Measurements from ENCODE around the gene DYNLT4. TPM values are rescaled to one million over a fixed set of nuclear protein-coding genes. Genes with fewer than 3 reads are reported as not detected.

The DYNLT4 gene
- total RNA-seq, 1 experiment from 2014 or later = 0.54 TPM

GRCh38 chr1:44835738-44836675 lies 28.9 kb upstream of the DYNLT4 start:
- Histone ChIP-seq H3K27me3 (replicated peaks; ENCODE audit: insufficient read depth, low read depth, low read length, poor library complexity) (no peaks in the 10 kb centered on the region), H3K4me3 (ENCODE audit: low read depth, low read length, poor library complexity, severe bottlenecking) (no peak overlapping the region), H3K4me1 (ENCODE audit: insufficient read depth, low read length, poor library complexity, severe bottlenecking) (peaks cover 8% of the 10 kb centered on the region), H3K27ac (ENCODE audit: low read depth, low read length, poor library complexity, severe bottlenecking) (no peak overlapping the region), H3K36me3 (ENCODE audit: insufficient read depth, low read length, poor library complexity, severe bottlenecking) (no peaks in the 10 kb centered on the region), H3K9me3 (ENCODE audit: low read depth, low read length, poor library complexity, severe bottlenecking) (no peaks in the 10 kb centered on the region)
- CTCF ChIA-PET = interaction anchor here (0.9 kb wide), 1 partner anchor 36 kb away, joined by 3 read pairs; the partner anchor contains the start of gene PLK3
- DNase-seq (ENCODE audit: low spot score) = peak; percentile 82
- POLR2A ChIA-PET (ENCODE audit: low non-redundant PET) = no interaction called here
- intact Hi-C loops (cut with micrococcal nuclease; ENCODE audit: unreplicated experiment) = loop anchor here (5.0 to 10.0 kb wide), 2 partner anchors 149 to 466 kb away; partner anchors contain the start of gene EIF2B3
- TF ChIP-seq EZH2 (IDR thresholded peaks at IDR 0.05; ENCODE audit: borderline replicate concordance, low read depth, low read length, poor library complexity, severe bottlenecking) = no peak
- TF ChIP-seq CTCF (conservative IDR thresholded peaks at IDR 0.05; ENCODE audit: low read depth, low read length) = peak; percentile 93
- no TSS peak for BruUV-seq (replicated peaks)

- ChIA-PET CTCF (interaction anchor here (0.6 kb wide), 1 partner anchor 37 kb away, joined by 4 read pairs; no protein-coding TSS in a partner anchor), POLR2A (ENCODE audit: low non-redundant PET) (no interaction called here)
- no peaks in the 10 kb centered on the region for H3K9me3 ChIP-seq (ENCODE audit: low read depth, low read length, poor library complexity, severe bottlenecking)
- intact Hi-C loops (cut with micrococcal nuclease; ENCODE audit: unreplicated experiment) = loop anchor here (10.0 kb wide), 1 partner anchor 150 kb away; the partner anchor contains the start of gene EIF2B3
- DNase-seq (ENCODE audit: low spot score) = no peak
- H3K27ac ChIP-seq (ENCODE audit: low read depth, low read length, poor library complexity, severe bottlenecking) = no peak overlapping the region
- TF ChIP-seq EZH2 (IDR thresholded peaks at IDR 0.05; ENCODE audit: borderline replicate concordance, low read depth, low read length, poor library complexity, severe bottlenecking) = no peak
- no peak for TF ChIP-seq CTCF (conservative IDR thresholded peaks at IDR 0.05; ENCODE audit: low read depth, low read length)
- BruUV-seq (replicated peaks) = no TSS peak
- H3K27me3 ChIP-seq (replicated peaks; ENCODE audit: insufficient read depth, low read depth, low read length, poor library complexity) = no peaks in the 10 kb centered on the region
- H3K4me3 ChIP-seq (ENCODE audit: low read depth, low read length, poor library complexity, severe bottlenecking) = no peak overlapping the region
- H3K4me1 ChIP-seq (ENCODE audit: insufficient read depth, low read length, poor library complexity, severe bottlenecking) = peaks cover 13% of the 10 kb centered on the region
- H3K36me3 ChIP-seq (ENCODE audit: insufficient read depth, low read length, poor library complexity, severe bottlenecking) = no peaks in the 10 kb centered on the region
These were observed 27.2 kb upstream of the DYNLT4 start for GRCh38 chr1:44834328-44834727.

- Histone ChIP-seq H3K36me3 (ENCODE audit: insufficient read depth, low read length, poor library complexity, severe bottlenecking) (no peaks in the 10 kb centered on the region), H3K4me3 (ENCODE audit: low read depth, low read length, poor library complexity, severe bottlenecking) (no peak overlapping the region), H3K9me3 (ENCODE audit: low read depth, low read length, poor library complexity, severe bottlenecking) (no peaks in the 10 kb centered on the region), H3K27me3 (replicated peaks; ENCODE audit: insufficient read depth, low read depth, low read length, poor library complexity) (no peaks in the 10 kb centered on the region), H3K27ac (ENCODE audit: low read depth, low read length, poor library complexity, severe bottlenecking) (peak overlapping the region; percentile 8), H3K4me1 (ENCODE audit: insufficient read depth, low read length, poor library complexity, severe bottlenecking) (peaks cover 13% of the 10 kb centered on the region)
- no peak for DNase-seq (ENCODE audit: low spot score)
- CTCF ChIA-PET = interaction anchor here (0.6 kb wide), 2 partner anchors 48 to 152 kb away, joined by 3 to 6 read pairs; no protein-coding TSS in a partner anchor
- POLR2A ChIA-PET (ENCODE audit: low non-redundant PET) = interaction anchor here (0.6 to 1.7 kb wide), 2 partner anchors 13 to 510 kb away, joined by 3 to 5 read pairs; no protein-coding TSS in a partner anchor
- no peak for TF ChIP-seq CTCF (conservative IDR thresholded peaks at IDR 0.05; ENCODE audit: low read depth, low read length)
- no peak for TF ChIP-seq EZH2 (IDR thresholded peaks at IDR 0.05; ENCODE audit: borderline replicate concordance, low read depth, low read length, poor library complexity, severe bottlenecking)
- BruUV-seq (replicated peaks) = no TSS peak
- intact Hi-C loops (cut with micrococcal nuclease; ENCODE audit: unreplicated experiment) = loop anchor here (10.0 kb wide), 1 partner anchor 153 kb away; the partner anchor contains the start of gene EIF2B3
These were observed 25.0 kb upstream of the DYNLT4 start for GRCh38 chr1:44832056-44832705.
